Measurements from ENCODE around the gene GPC5. TPM values are rescaled to one million over a fixed set of nuclear protein-coding genes. Genes with fewer than 3 reads are reported as not detected.

The GPC5 gene
- total RNA-seq, 1 experiment from 2014 or later, result 0.50 TPM

DNA sequence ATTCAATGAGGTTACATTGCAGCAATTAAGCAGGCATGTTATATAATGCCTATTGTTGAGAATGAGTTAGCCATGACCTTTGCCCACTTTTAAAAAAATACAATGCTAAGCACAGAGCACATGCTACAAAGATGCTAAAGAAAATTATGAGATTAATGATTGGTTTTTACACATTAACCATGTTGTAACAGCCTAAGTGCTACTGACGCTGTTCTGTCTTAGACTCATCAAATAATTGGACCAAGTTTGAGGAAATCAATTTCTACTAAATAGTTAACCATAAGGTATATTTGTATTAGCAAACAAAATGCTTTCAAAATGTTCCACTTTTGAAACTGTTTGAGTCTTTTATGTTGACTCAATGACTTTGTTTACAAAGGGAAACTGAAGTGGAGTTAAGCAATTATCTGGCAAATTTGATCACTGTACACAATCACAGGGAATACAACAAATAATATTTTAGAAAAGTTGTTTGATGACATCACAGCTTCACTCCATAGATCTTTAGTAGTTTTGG is 36.6 kb upstream of the GPC5 start:
- no peak for DNase-seq (ENCODE audit: low read depth, low spot score)
- in situ Hi-C loops (cut with HindIII; ENCODE audit: low pct_unique_long_range_greater_than_20kb, low sequenced_read_pairs), result no loop called here

DNA sequence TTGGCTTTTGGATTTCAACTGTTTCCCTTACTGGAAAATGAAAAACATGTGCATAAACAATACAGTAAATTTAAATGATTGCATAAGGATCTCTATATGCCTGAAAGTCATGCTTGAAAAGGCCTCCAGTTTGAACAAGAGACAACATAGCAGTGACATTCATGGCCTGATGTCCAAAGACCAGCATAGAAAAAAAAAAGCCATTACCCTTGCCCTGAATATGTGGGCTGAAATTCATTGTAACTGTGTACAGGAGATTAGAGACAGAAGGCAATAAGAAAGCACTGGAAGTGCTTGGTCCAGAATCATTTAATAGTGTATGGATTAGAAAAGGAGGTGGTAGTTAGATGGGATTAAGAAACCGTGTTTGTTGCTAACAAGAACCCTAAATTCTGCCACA is 35.5 kb upstream of the GPC5 start:
- no peak for DNase-seq (ENCODE audit: low read depth, low spot score)
- in situ Hi-C loops (cut with HindIII; ENCODE audit: low pct_unique_long_range_greater_than_20kb, low sequenced_read_pairs), result no loop called here

- in situ Hi-C loops (cut with HindIII; ENCODE audit: low pct_unique_long_range_greater_than_20kb, low sequenced_read_pairs), result no loop called here
- DNase-seq (ENCODE audit: low read depth, low spot score), result no peak
Measured at GRCh38 chr13:91368101-91368500, 30.3 kb upstream of the GPC5 start.

GRCh38 chr13:91368676-91369440 is 29.6 kb upstream of the GPC5 start:
- in situ Hi-C loops (cut with HindIII; ENCODE audit: low pct_unique_long_range_greater_than_20kb, low sequenced_read_pairs), result no loop called here
- DNase-seq (ENCODE audit: low read depth, low spot score), result no peak

DNA sequence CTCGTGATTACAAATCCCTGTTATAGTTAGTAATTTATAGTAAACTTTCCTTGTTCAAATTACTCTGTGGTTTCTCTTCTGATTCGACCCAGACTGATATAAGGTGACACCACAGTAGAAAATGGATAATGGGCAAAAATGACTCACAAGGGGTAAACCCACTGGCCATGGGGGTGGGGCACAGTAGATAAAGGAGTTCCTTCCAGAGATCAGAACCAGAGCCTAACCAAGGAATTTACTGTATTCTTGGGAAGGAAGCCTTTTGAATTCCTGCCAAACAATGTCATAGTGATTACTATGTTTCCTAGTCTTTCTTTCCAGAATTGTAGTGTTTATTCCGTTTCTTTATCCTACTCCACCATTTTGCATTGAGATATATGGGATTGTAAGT is 29.0 kb upstream of the GPC5 start:
- DNase-seq (ENCODE audit: low read depth, low spot score), result no peak

GRCh38 chr13:91370501-91370900 is 27.9 kb upstream of the GPC5 start:
- in situ Hi-C loops (cut with HindIII; ENCODE audit: low pct_unique_long_range_greater_than_20kb, low sequenced_read_pairs), result no loop called here

More for the DNA sequence above, 29.0 kb upstream of the GPC5 start:
- in situ Hi-C loops (cut with HindIII; ENCODE audit: low pct_unique_long_range_greater_than_20kb, low sequenced_read_pairs), result no loop called here

GRCh38 chr13:91372911-91373310 is 25.5 kb upstream of the GPC5 start:
- in situ Hi-C loops (cut with HindIII; ENCODE audit: low pct_unique_long_range_greater_than_20kb, low sequenced_read_pairs), result no loop called here
- DNase-seq (ENCODE audit: low read depth, low spot score), result no peak

More at GRCh38 chr13:91370501-91370900, 27.9 kb upstream of the GPC5 start:
- DNase-seq (ENCODE audit: low read depth, low spot score), result no peak

GRCh38 chr13:91375116-91375729 is 23.2 kb upstream of the GPC5 start:
- in situ Hi-C loops (cut with HindIII; ENCODE audit: low pct_unique_long_range_greater_than_20kb, low sequenced_read_pairs), result no loop called here
- peak; percentile 50 for DNase-seq (ENCODE audit: low read depth, low spot score)

DNA sequence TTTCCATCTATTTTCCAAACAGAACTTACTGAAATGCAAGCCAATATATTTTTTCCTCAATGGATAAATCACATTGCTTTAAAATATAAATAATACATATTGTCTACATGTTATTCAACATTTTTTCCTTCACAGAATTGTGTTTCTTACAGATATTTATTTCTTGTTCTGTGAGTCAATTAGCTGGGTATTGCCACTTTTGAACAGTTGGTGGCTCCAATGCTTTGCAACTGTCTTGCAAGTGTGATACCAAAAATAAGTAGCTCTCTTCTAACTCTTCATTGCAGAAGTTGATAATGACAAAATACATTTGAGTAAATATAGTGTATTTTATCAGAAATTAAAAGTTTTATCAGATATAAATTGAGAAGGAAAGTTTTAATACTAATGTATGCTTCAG is 17.1 kb upstream of the GPC5 start:
- DNase-seq (ENCODE audit: low read depth, low spot score), result peak; percentile 59
- in situ Hi-C loops (cut with HindIII; ENCODE audit: low pct_unique_long_range_greater_than_20kb, low sequenced_read_pairs), result no loop called here

- DNase-seq (ENCODE audit: low read depth, low spot score), result no peak
- in situ Hi-C loops (cut with HindIII; ENCODE audit: low pct_unique_long_range_greater_than_20kb, low sequenced_read_pairs), result no loop called here
Measured at GRCh38 chr13:91383836-91384235, 14.6 kb upstream of the GPC5 start.

DNA sequence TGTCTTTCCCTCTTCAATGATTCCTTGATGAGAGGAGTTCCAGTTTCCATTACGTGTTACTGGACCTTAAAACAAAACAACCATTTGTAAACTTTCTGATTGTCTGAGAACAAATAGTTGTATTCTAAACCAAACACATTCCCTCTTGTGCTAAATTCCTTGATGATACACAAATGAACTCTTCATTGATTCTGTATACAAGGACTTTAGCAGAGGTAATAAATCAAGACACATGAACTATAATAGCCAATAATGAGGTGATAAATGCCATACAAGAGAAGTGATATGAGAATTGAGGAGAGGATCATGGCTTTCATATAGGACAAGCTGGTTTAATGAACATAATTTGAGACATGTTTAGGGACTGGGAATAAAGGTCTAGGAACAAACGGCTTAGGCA is 13.5 kb upstream of the GPC5 start:
- in situ Hi-C loops (cut with HindIII; ENCODE audit: low pct_unique_long_range_greater_than_20kb, low sequenced_read_pairs), result no loop called here
- DNase-seq (ENCODE audit: low read depth, low spot score), result peak; percentile 59

DNA sequence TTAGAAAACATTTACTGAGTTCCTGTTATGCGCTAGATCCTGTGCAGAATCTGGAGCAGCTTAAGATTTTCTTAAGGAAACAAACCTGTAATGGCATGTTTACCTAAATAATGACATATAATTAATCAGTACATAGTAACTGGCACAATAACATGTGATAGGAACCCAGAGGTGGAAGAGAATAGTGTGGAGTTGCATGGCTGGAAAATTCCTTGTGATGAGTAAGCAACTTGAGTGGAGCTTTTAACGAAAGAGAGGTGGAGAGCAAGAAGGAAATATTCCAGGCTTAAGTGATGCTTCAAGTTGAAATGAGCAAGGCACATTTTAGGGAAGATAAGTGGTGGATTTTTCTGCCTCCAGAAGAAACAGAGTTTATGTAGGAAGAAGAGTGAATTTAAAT is 9.2 kb upstream of the GPC5 start:
- no peak for DNase-seq (ENCODE audit: low read depth, low spot score)
- in situ Hi-C loops (cut with HindIII; ENCODE audit: low pct_unique_long_range_greater_than_20kb, low sequenced_read_pairs), result no loop called here

DNA sequence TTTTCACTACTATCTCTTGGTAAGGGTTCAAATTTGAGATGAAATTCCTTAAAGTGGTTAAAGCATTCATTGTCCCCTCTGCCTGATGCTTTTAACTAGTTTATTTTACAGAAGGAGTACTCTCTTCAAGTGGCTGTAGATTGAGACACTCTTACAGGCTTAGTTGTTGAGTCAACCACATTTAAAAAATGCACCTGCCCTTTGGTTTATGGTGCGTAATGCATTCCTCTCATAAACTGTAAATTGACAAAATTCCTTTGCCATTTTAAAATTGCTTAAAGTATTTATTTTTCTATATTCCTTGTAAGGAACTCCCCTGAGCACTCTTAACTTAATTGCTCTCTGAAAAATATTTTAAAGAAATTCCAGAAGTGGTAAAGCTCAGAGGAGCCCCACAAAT is 826 bp upstream of the GPC5 start:
- DNase-seq (ENCODE audit: low read depth, low spot score), result no peak
- in situ Hi-C loops (cut with HindIII; ENCODE audit: low pct_unique_long_range_greater_than_20kb, low sequenced_read_pairs), result no loop called here

DNA sequence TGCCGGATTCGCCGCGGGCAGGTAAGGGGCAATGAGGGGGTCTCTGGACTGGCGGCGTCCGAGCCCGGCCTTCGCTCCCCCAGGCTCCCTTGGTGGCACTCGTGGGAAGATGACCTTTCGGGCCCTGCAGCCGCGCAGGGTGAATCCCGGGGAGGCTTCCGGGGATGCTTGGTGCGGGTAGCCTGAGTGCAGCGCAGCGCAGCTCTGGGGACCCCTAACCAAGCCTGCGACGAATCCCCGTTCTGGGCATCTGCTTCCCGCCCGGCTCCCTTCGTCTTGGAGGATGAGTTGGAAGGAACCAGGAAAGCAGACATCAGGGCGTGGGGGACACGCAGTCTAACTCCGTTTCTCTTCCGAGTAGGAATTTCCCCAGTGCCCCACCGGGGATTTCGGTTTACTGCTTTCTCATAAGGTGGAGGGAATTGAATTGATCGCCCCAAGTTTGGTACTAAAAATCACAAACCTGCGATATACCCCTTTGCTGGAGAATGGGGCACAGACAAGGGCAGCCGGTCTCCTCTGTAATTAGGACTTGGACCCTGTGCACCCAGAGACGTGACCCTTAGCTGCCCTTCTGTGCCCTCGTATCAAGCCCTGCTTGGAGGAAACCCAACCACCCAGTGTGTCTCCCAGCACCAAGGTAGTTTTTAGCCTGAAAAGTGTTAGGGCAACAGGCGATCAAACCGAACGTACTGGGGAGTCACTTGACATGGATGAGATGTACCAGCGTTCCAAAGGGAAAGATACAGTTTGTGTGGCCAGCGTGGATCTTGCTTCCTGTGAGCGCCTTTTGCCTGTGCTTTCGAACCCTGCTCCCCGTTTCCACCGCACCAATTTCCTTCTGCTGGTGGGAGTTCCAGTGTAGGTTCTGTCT is 1.0 kb downstream of the GPC5 start:
- in situ Hi-C loops (cut with HindIII; ENCODE audit: low pct_unique_long_range_greater_than_20kb, low sequenced_read_pairs), result no loop called here
- no peak for DNase-seq (ENCODE audit: low read depth, low spot score)

DNA sequence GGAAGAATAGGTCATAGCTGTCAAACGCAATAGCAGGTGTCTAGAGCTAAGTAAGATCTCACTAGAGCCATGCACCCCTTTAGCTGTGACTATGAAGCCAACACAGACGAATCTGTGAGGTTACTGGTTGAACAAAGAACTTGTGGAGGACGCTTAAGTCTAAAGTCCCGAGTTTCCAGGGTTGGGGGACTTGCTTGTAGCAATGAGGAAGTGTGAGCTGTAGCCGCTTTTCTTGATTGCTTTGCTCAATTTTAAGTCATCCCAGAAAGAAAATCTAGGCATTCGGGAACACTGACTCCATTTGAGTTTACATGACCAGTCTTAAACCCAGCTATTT is 1.6 kb downstream of the GPC5 start:
- no peak for DNase-seq (ENCODE audit: low read depth, low spot score)
- in situ Hi-C loops (cut with HindIII; ENCODE audit: low pct_unique_long_range_greater_than_20kb, low sequenced_read_pairs), result no loop called here

DNA sequence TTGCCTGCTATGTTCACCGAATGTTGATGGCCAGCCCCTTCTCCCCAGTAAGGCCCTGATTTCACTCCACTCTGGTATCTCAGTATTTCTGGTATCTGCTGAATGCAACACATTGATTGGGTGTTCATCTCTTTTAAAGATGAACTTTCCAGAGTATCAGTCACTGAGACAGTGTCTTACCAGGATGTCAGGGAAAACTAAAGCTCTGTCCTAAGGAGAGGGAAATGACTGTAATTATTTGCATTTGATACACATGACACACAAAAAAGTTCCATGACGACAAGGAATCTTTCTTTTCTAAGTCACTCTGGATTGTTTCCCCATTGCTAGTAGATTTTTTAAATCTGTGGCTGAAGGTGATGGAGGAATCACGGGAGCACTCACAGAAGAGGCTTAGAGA is 2.2 kb downstream of the GPC5 start:
- in situ Hi-C loops (cut with HindIII; ENCODE audit: low pct_unique_long_range_greater_than_20kb, low sequenced_read_pairs), result no loop called here
- no peak for DNase-seq (ENCODE audit: low read depth, low spot score)

DNA sequence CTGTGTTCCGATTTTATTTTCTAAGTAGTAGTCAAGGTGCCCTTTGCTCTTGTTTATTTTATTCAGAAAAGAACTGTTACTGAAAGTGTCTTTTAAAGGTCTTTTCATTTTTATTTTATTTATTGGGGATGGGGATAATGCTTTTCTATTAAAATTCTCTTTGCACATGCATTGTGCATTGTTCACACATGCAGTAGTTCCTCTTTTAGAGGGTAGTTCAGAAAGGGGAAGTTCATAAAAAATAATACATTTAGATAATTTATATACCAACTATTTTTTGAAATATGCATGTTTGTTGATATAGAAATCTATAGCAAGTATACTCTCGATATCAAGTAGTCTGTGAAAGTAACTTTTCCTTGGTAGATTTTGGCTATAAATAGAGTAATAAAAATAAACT is 3.5 kb downstream of the GPC5 start:
- DNase-seq (ENCODE audit: low read depth, low spot score), result no peak
- in situ Hi-C loops (cut with HindIII; ENCODE audit: low pct_unique_long_range_greater_than_20kb, low sequenced_read_pairs), result no loop called here

DNA sequence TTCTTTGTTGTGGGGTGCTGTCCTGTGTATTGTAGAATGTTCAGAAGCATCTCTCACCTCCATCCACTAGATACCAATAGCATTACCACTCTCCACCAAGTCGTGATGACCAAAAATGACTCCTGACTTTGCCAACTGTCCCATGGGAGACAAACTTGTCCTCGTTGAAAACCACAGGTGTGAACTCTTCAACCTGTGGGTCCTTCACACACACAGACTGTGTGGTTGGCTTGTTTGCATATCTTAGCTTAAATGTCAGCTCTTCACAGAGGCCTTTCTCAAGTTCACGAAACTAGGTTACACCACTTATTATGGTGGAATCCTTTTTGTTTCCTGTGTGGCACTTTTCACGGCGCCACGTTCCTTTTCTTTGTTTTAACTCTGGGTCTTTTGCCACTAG is 6.8 kb downstream of the GPC5 start:
- no peak for DNase-seq (ENCODE audit: low read depth, low spot score)
- in situ Hi-C loops (cut with HindIII; ENCODE audit: low pct_unique_long_range_greater_than_20kb, low sequenced_read_pairs), result no loop called here

Measured in SK-MEL-5 (cell line).